Measurements from ENCODE around the gene ZNF701.
"Not testable (repeated sequence)": the region's sequence is repeated elsewhere in the genome, so short reads cannot be mapped to it uniquely, and the experiment has no call there.

The ZNF701 gene

DNA sequence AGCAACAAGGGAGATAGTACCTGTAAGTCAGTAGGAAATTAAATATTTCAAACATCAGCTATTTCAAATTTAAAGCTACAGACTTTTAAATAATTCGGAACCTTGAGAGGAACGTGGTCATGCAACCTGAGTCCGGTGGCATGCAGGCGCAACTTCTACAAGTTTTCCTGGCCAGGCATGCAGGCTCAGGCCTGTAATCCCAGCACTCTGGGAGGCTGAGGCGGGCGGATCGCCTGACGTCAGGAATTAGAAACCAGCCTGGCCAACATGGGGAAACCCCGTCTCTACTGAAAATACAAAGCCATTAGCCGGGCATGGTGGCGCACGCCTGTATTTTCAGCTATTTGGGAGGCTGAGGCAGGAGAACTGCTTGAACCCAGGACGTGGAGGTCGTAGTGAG, 2.2 kb upstream of the ZNF701 start:
- no peak for DNase-seq

DNA sequence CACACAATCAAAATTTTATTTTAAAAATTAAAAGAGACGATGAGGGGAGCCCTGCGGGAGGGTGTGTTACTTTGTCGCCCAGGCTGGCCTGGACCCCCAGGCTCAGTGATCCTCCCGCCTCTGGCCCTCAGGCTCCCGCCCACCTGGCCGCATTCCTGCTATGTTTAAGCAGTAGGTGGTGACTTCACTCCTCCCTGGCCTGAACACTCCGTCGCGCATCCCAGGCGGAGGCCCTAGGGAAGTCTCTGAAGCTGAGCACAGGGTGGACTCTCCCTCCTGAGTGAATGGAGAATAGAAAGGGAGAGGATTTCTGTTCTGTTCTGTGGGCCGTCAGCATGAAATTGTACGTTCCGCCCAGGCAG, 468 bp upstream of the ZNF701 start:
- not testable (repeated sequence) for DNase-seq

- no peak for DNase-seq
These were observed 14.8 kb downstream of the ZNF701 start for GRCh38 chr19:52584736-52585440.

DNA sequence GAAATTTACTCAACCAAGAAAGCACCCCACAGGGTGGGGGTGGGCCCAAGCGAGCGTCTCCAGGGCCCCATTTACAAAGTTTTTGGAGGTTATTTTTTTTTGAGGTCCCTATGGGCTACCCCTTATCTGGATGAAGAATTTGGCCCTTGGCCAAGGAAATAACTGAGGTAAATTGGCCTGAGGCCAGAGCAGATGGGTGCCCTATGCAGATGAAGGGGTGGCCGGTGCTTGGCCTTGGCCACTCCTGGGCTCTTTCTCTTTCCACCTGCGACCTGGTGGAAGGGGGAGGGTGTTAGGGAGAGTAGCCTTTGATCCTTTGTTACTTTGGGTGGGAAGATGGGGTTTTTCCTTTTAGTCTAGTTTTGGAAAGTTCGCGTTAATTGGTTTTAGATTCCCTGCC, 15.5 kb downstream of the ZNF701 start:
- no peak for DNase-seq

- DNase-seq, result no peak
These were observed 20.6 kb downstream of the ZNF701 start for GRCh38 chr19:52590728-52591127.

DNA sequence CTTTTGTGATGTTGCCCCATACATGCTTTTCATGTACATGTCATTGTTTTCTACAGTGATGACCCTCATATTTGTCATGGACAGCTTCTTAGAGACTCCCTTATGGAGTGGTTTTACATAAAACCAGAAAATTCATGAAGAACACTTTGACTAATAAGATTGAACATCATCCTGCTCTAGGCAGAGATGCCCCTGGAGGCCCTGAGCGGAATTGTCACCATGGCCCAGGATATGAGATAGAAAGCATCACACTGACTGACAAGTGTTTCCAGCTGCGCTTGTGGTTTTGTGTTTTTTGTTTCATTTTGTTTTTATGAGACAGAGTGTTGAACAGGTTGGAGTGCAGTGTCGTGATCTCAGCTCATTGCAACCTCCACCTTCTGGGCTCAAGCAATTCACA, 22.2 kb downstream of the ZNF701 start:
- DNase-seq, result no peak

DNA sequence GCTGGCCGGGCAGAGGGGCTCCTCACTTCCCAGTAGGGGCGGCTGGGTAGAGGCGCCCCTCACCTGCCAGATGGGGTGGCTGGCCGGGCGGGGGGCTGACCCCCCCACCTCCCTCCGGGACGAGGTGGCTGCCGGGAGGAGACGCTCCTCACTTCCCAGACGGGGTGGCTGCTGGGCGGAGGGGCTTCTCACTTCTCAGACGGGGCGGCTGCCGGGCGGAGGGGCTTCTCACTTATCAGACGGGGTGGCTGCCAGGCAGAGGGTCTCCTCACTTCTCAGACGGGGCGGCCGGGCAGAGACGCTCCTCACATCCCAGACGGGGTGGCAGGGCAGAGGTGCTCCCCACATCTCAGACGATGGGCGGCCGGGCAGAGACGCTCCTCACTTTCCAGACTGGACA, 23.4 kb downstream of the ZNF701 start:
- DNase-seq, result not testable (repeated sequence)

GRCh38 chr19:52599241-52599640, 29.2 kb downstream of the ZNF701 start:
- DNase-seq, result no peak

DNA sequence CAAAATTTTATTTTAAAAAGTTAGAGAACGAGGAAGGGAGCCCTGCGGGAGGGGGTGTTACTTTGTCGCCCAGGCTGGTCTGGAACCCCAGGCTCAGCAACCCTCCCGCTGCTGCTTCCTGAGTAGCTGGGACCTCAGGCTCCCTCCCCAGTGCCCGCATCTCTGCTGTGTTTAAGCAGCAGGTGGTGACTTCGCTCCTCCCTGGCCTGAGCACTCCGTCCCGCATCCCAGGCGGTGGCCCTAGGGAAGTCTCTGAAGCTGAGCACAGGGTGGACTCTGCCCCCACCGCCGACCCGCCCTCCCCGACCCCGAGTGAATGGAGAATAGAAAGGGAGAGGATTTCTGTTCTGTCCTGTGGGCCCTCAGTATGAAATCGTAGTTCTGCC, 30.5 kb downstream of the ZNF701 start:
- DNase-seq, result no peak

DNA sequence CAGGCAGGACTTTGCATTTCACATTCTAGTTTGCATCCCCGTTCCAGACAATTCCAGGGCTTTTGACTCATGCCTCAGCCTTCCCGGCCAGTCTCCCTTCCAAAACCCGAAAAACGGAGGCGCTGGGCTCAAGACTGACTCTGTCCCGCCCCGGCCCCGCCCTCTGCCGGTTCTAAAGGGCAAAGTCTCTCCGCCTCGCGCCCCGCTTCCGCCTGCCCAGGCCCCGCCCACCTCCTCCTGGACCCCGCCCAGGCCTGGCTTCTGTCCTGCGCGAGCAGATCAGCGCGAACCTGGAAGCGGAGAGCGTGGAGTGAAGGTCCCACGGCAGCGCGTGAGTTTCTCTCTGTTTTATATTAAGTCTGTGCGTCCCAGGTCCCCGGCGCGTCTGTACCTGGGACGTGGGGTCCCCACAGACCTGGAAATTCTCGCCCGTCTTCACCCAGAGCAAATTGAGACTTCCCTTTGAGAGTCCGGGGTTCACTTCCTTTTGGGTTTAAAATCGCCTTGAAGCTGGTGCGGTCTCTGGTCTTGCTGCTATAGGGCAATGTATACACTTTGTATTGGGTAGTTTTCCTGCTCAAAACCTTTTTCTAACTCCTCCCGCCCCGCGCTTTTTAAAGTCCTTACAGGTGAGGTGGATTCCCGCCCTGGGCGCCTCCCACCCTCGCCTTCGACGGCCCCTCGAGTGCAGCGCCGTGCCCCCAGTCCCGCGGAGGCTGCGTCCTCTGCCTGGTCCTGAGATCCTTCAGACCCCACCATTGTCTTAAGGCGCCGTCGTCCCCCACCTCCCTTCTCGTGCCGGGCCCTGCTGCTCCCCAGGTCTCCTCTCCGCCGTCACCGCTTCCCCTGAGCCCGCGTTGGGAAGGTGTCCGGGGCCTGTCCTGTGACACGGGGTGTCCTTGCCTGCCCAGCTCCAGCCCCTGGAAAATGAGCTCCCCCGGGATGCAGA, 31.2 kb downstream of the ZNF701 start:
- peak; percentile 96 for DNase-seq

DNA sequence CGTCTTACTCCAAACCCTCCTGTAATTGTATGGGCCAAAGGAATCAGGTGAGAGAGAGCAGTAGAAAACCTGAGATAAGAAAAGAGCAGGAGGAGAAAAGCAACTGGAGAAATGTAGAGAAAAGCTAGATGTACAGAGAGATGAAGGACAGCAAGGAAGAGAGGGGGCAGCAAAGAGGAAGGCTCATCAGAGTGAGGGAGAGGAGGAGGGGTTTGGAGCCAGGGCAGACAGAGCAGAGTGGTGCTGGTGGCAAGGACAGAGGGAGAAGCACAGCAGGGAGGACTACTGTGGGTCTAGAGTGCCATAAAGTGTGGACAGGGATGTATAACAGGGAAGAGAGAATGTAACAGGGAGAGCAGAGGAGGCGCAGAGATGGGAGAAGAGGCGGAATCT, 31.9 kb downstream of the ZNF701 start:
- DNase-seq, result not testable (repeated sequence)

DNA sequence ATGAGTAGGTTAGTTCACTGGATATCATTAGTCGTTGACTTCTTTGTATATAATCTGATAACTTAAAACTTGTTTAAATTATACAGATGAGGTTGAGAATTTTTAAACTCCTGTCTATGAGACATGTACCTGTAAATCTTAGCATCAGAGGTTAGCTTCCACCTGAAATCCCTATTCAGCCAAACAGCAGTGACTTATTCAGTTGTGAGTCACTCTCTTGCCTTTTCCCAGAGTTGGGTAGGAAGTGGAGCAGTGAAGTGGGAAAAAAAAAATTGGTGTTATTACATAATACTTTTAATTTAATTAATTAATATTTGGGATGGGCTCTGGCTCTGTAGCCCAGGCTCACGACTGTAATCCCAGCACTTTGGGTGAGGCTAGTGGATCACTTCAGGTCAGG, 32.9 kb downstream of the ZNF701 start:
- no peak for DNase-seq

DNA sequence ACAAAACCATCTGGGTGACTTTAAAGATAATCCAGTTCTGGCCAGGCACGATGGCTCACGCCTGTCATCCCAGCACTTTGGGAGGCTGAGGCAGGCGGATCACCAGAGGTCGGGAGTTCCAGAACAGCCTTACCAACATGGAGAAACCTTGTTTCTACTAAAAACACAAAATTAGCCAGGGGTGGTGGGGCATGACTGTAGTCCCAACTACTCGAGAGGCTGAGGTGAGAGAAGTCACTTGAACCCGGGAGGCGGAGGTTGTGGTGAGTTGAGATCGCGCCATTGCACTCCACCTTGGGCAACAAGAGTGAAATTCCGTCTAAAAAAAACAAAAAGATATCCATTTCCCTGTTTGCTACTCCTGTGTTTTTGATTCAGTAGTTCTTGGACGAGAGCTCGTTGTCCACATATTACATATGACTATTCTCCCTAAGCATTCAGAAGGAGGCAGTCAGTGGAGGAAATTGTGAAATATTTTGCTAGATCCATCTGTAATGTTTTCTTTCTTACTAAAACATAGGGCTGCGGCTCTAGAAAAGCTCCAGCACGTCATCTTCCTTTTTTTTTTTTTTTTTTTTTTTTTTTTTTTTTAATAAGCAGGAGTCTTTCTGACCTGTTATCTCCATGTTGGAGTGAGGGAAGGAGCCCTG, 33.6 kb downstream of the ZNF701 start:
- no peak for DNase-seq

DNA sequence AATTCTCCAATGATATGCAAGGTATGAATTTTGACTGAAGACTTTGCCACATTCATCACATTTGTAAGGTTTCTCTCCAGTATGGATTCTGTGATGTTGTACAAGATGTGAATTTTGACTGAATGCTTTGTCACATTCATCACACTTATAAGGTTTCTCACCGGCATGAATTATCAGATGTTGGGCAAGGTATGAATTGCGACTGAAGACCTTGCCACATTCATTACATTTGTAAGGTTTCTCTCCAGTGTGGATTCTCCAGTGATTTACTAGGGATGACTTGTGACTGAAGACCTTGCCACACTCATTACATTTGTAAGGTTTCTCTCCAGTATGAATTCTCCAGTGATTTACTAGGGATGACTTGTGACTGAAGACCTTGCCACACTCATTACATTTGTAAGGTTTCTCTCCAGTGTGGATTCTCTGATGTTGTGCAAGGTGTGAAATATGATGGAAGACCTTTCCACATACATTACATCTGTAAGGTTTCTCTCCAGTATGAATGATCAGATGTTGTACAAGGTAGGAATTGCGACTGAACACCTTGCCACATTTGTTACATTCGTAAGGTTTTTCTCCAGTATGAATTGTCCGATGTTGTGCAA, 43.3 kb downstream of the ZNF701 start:
- no peak for DNase-seq

- DNase-seq, result no peak
These were observed 51.3 kb downstream of the ZNF701 start for GRCh38 chr19:52621376-52621775.

- no peak for DNase-seq
These were observed 52.2 kb downstream of the ZNF701 start for GRCh38 chr19:52622261-52622660.

GRCh38 chr19:52626915-52627314, 56.8 kb downstream of the ZNF701 start:
- no peak for DNase-seq

DNA sequence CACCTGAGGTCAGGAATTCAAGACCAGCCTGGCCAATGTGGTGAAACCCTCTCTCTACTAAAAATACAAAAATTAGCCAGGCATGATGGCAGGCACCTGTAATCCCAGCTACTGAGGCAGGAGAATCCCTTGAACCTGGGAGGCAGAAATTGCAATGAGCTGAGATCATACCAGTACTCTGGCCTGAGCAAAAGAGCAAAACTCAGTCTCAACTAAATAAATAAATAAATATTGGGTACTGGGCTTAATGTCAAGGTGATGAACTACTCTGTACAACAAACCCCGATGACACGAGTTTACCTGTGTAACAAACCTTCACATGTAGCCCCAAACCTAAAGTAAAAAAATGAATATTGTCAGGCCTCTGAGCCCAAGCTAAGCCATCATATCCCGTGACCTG, 57.4 kb downstream of the ZNF701 start:
- not testable (repeated sequence) for DNase-seq

DNA sequence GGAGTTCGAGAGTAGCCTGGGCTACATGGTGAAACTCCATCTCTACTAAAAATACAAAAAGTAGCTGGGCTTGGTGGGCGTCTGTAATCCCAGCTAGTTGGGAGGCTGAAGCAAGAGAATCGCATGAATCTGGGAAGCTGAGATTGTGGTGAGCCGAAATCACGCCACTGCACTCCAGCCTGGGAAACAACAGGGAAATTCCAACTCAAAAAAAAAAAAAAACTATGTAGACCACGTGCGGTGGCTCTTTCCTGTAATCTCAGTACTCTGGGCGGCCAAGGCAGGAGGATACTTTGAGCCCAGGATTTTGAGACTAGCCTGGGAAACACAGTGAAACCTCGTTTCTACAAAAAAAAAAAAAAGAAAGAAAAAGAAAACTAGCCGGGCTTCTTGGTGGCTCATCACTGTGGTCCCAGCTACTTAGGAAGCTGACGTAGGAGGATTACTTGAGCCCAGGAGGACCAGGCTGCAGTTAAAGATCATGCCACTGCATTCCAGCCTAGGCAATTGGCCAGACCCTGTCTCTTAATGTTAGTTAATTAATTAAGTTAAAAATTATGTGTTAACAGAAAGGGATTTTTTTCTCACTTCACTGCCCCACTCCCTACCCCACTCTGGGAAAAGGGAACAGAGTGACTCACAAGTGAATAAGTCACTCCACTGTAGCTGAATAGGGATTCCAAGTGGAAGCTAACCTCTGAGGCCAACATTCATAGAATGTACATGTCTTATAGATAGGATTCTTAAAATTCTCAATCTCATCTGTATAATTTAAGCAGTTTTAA, 65.9 kb downstream of the ZNF701 start:
- no peak for DNase-seq

All from stimulated activated CD4-positive, alpha-beta T cell treated with anti-CD3 and anti-CD28 coated beads, Interleukin-12 subunit alpha, Interleukin-12 subunit beta, amount 100 ng/mL, for 4 hours (primary cell).